B cell (primary cell): ENCODE measurements around the gene BNIP3. TPM values are rescaled to one million over a fixed set of nuclear protein-coding genes. Genes with fewer than 3 reads are reported as not detected.

Experiments
- ATAC-seq: fragments of 200-7000 bp; cut with Tn5 transposase; one replicate; pipeline ENCODE4 v1.10.0; 2021; ENCODE audit warnings: low read depth, mild to moderate bottlenecking, moderate number of reproducible peaks, moderate library complexity
- CTCF ChIA-PET: fragments of 350-600 bp; sonication (Branson Sonifier 250); formaldehyde crosslinking; loops from one replicate; lab custom pipeline; 2021; ENCODE audit warnings: antibody characterized with exemption, inconsistent platforms; lab: Charles Lee
- POLR2A ChIA-PET: fragments of 350-600 bp; sonication (Branson Sonifier 250); formaldehyde crosslinking; loops from one replicate; lab custom pipeline; 2021; ENCODE audit warnings: antibody characterized with exemption; lab: Charles Lee
- DNase-seq: peaks from one replicate; pipeline ENCODE4 v3.0.0; 2013
- H2AFZ ChIP-seq: 2 replicates; pipeline ENCODE4 v1.6.1; 2012; ENCODE audit warnings: mild to moderate bottlenecking, low read depth, low read length; ENCODE audit not compliant: insufficient read depth, poor library complexity, severe bottlenecking
- H3K27ac ChIP-seq, 2 donors: 1 replicate in 1 of 2; 2 replicates in 1 of 2; pipeline ENCODE4 v1.5.1; 2012 to 2013; ENCODE audit warnings: low read length in 2 of 2, mild to moderate bottlenecking in 2 of 2, moderate library complexity in 1 of 2
- H3K27me3 ChIP-seq, 4 experiments: fragments of 200-600 bp in 1 of 4; sonication (generic) in 1 of 4; replicated peaks in 1 of 4; 1 replicate in 2 of 4; 2 replicates in 2 of 4; pipeline versions ENCODE4 v1.6.1 to v1.7.0; 2013 to 2016; ENCODE audit warnings: low read length in 3 of 4, mild to moderate bottlenecking in 2 of 4, mixed read lengths in 1 of 4, moderate library complexity in 1 of 4; ENCODE audit not compliant: insufficient read depth in 4 of 4, control insufficient read depth in 3 of 4; ENCODE audit errors: control extremely low read depth in 1 of 4
- H3K36me3 ChIP-seq, 2 experiments: replicated peaks in 1 of 2; 1 replicate in 1 of 2; 2 replicates in 1 of 2; pipeline versions ENCODE4 v1.6.1 to v1.7.1; 2013; ENCODE audit warnings: low read length in 1 of 2; ENCODE audit not compliant: insufficient read depth in 2 of 2, control insufficient read depth in 1 of 2; ENCODE audit errors: control extremely low read depth in 1 of 2, extremely low read depth in 1 of 2
- H3K4me1 ChIP-seq, 2 donors: fragments of 200-600 bp in 1 of 2; sonication (generic) in 1 of 2; 1 replicate in 1 of 2; 2 replicates in 1 of 2; pipeline versions ENCODE4 v1.5.1 to v1.6.1; 2013 to 2017; ENCODE audit warnings: low read length in 2 of 2; ENCODE audit not compliant: control insufficient read depth in 2 of 2, insufficient read depth in 2 of 2
- H3K4me2 ChIP-seq: replicated peaks from 2 replicates; pipeline ENCODE3; 2012; ENCODE audit warnings: mild to moderate bottlenecking, low read depth, low read length; ENCODE audit not compliant: poor library complexity, severe bottlenecking
- H3K4me3 ChIP-seq, 5 experiments: fragments of 200-600 bp in 1 of 5; sonication (generic) in 1 of 5; 1 replicate in 3 of 5; 2 replicates in 2 of 5; pipeline versions ENCODE4 v1.5.1 to v1.7.0; 2011 to 2016; ENCODE audit warnings: low read length in 4 of 5, mild to moderate bottlenecking in 4 of 5, low read depth in 2 of 5, control low read depth in 1 of 5, moderate library complexity in 1 of 5; ENCODE audit not compliant: insufficient read depth in 1 of 5; ENCODE audit errors: control extremely low read depth in 1 of 5, extremely low read depth in 1 of 5
- H3K79me2 ChIP-seq: fragments of 200-600 bp; sonication (generic); one replicate; pipeline ENCODE4 v1.6.0; 2016; ENCODE audit warnings: low read length; ENCODE audit not compliant: control insufficient read depth, insufficient read depth
- H3K9ac ChIP-seq: fragments of 200-600 bp; sonication (generic); 2 replicates; pipeline ENCODE4 v1.6.1; 2017; ENCODE audit warnings: mild to moderate bottlenecking, low read length, moderate library complexity
- H3K9me3 ChIP-seq, 3 donors: one replicate each; pipeline versions ENCODE4 v1.6.1 to v1.7.1; 2013; ENCODE audit warnings: low read length in 2 of 3; ENCODE audit not compliant: control insufficient read depth in 2 of 3, insufficient read depth in 1 of 3; ENCODE audit errors: control extremely low read depth in 1 of 3
- H4K20me1 ChIP-seq: 2 replicates; pipeline ENCODE4 v1.6.0; 2012; ENCODE audit warnings: mild to moderate bottlenecking, low read length; ENCODE audit not compliant: insufficient read depth, control insufficient read depth, poor library complexity, severe bottlenecking
- H3K27ac Mint-ChIP-seq: one replicate; pipeline ENCODE4 v1.8.0; 2021; ENCODE audit warnings: mixed read lengths
- H3K27me3 Mint-ChIP-seq: one replicate; pipeline ENCODE4 v1.8.0; 2021; ENCODE audit warnings: mixed read lengths
- H3K4me1 Mint-ChIP-seq: one replicate; pipeline ENCODE4 v1.8.0; 2021; ENCODE audit warnings: mixed read lengths
- H3K4me3 Mint-ChIP-seq: one replicate; pipeline ENCODE4 v1.8.0; 2021; ENCODE audit warnings: mixed read lengths
- H3K9me3 Mint-ChIP-seq: one replicate; pipeline ENCODE4 v1.8.0; 2022; ENCODE audit warnings: mixed read lengths; ENCODE audit not compliant: insufficient read depth
- EZH2 ChIP-seq: IDR thresholded peaks from 2 replicates; pipeline ENCODE4 v1.6.1; 2012; ENCODE audit warnings: borderline replicate concordance, low read depth, mild to moderate bottlenecking, moderate library complexity, low read length; ENCODE audit not compliant: insufficient read depth, poor library complexity, severe bottlenecking
- WGBS: methylation state at CpG from one replicate; pipeline ENCODE4 v1.1.5; 2013; ENCODE audit warnings: missing lambda C conversion rate; ENCODE audit not compliant: insufficient coverage; 5-methylcytosine and 5-hydroxymethylcytosine counted together
- intact Hi-C: fragments of 100-400 bp; cut with micrococcal nuclease; formaldehyde crosslinking; loops from one replicate; pipeline ENCODE4 v1.10.0; 2022
- polyA plus RNA-seq: library from polyadenylated mRNA; depleted of rRNA; stranded (reverse); fragments of >200 nt; gene quantifications from 2 replicates; pipeline ENCODE4 v1.2.3, GENCODE V29; 2012
- total RNA-seq, 2 donors: library from RNA; stranded (reverse); fragments of 120-200 nt in 1 of 2; gene quantifications; 1 replicate in 1 of 2; 2 replicates in 1 of 2; pipeline versions ENCODE4 v1.2.3 to v1.2.4, GENCODE V29; 2013 to 2022
- TF ChIP-seq, protein P1 (sequence below): fragments of 200-600 bp; IDR thresholded peaks from one replicate; pipeline ENCODE4 v1.8.0; 2022; ENCODE audit warnings: antibody characterized with exemption, mild to moderate bottlenecking

BNIP3 gene
- total and polyA plus RNA-seq, 2 donors (not counting 1 experiment from before 2014, with no cell fraction given): 7.1 to 10.9 TPM

DNA sequence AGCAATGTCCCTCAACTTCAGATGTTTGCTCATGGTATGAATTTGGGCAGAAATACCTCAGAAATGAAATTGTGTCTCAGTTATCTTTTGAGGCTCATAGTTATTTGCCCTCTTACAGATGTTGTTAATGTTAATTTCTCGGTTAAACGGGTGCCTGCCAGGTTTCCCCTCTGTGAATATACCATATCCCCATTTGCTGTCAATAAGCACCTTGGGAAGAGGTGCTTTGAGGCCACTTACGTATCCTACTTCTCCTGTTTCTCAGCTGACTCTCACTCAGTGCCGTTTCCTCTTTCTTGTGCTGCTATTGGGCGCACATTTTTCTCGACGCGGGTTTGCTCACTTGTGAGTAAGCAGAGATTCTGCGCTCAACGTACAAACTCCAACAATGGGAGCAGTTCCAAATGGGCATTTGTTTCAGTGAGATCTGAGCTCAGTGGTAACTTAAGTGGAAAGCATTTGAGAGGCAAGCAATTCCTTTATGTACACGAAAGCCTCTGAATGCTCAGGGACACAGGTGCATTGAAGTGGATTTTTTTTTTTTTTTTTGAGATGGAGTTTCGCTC is 49.3 kb upstream of the BNIP3 start:
- Histone ChIP-seq H3K79me2 (no peaks in the 10 kb centered on the region), H3K27ac (no peak overlapping the region), H3K4me2 (no peak overlapping the region), H3K9me3 (peaks cover 0 to 1% (median 0%) of the 10 kb centered on the region in 3 donors), H3K4me3 (no peak overlapping the region), H4K20me1 (no peaks in the 10 kb centered on the region), H2AFZ (no peak overlapping the region), H3K9ac (no peak overlapping the region), H3K27me3 (peaks cover 0 to 19% (median 9%) of the 10 kb centered on the region in 4 experiments), H3K36me3 (no peaks in the 10 kb centered on the region), H3K4me1 (no peaks in the 10 kb centered on the region)
- Mint-ChIP-seq H3K27me3 (peaks cover 57% of the 10 kb centered on the region), H3K4me3 (no peak overlapping the region), H3K9me3 (no peaks in the 10 kb centered on the region), H3K4me1 (peaks cover 3% of the 10 kb centered on the region), H3K27ac (no peak overlapping the region)
- ATAC-seq (no peak), DNase-seq (no peak)
- CTCF ChIA-PET: interaction anchor here (0.8 kb wide), 1 partner anchor 8 kb away, joined by 4 read pairs; no protein-coding TSS in a partner anchor
- POLR2A ChIA-PET: interaction anchor here (0.6 kb wide), 1 partner anchor 38 kb away, joined by 3 read pairs; no protein-coding TSS in a partner anchor
- WGBS: 81% methylated on average over 9 of the region's 12 CpGs
- no peak for TF ChIP-seq EZH2
- TF ChIP-seq, protein P1, sequence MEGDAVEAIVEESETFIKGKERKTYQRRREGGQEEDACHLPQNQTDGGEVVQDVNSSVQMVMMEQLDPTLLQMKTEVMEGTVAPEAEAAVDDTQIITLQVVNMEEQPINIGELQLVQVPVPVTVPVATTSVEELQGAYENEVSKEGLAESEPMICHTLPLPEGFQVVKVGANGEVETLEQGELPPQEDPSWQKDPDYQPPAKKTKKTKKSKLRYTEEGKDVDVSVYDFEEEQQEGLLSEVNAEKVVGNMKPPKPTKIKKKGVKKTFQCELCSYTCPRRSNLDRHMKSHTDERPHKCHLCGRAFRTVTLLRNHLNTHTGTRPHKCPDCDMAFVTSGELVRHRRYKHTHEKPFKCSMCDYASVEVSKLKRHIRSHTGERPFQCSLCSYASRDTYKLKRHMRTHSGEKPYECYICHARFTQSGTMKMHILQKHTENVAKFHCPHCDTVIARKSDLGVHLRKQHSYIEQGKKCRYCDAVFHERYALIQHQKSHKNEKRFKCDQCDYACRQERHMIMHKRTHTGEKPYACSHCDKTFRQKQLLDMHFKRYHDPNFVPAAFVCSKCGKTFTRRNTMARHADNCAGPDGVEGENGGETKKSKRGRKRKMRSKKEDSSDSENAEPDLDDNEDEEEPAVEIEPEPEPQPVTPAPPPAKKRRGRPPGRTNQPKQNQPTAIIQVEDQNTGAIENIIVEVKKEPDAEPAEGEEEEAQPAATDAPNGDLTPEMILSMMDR: no peak
- intact Hi-C loops: no loop called here

- DNase-seq (no peak), ATAC-seq (no peak)
- Histone ChIP-seq H3K79me2 (no peaks in the 10 kb centered on the region), H2AFZ (no peak overlapping the region), H3K27ac (no peak overlapping the region), H3K4me1 (no peaks in the 10 kb centered on the region), H3K4me3 (no peak overlapping the region), H4K20me1 (no peaks in the 10 kb centered on the region), H3K9me3 (peaks cover 0 to 1% (median 0%) of the 10 kb centered on the region in 3 donors), H3K4me2 (no peak overlapping the region), H3K36me3 (no peaks in the 10 kb centered on the region), H3K9ac (no peak overlapping the region), H3K27me3 (peaks cover 0 to 8% (median 1%) of the 10 kb centered on the region in 4 experiments)
- Mint-ChIP-seq H3K27me3 (peaks cover 49% of the 10 kb centered on the region), H3K4me1 (no peaks in the 10 kb centered on the region), H3K9me3 (no peaks in the 10 kb centered on the region), H3K4me3 (no peak overlapping the region), H3K27ac (no peak overlapping the region)
- intact Hi-C loops: no loop called here
- CTCF ChIA-PET: no interaction called here
- TF ChIP-seq, protein P1: no peak
- no peak for TF ChIP-seq EZH2
- 58% methylated on average over 4 of the region's 6 CpGs for WGBS
- POLR2A ChIA-PET: no interaction called here
Measured at GRCh38 chr10:132028706-132029105, 47.0 kb upstream of the BNIP3 start.
